Measurements from ENCODE around the gene BAIAP3.
"Not testable (repeated sequence)": the region's sequence is repeated elsewhere in the genome, so short reads cannot be mapped to it uniquely, and the experiment has no call there.

The BAIAP3 gene

DNA sequence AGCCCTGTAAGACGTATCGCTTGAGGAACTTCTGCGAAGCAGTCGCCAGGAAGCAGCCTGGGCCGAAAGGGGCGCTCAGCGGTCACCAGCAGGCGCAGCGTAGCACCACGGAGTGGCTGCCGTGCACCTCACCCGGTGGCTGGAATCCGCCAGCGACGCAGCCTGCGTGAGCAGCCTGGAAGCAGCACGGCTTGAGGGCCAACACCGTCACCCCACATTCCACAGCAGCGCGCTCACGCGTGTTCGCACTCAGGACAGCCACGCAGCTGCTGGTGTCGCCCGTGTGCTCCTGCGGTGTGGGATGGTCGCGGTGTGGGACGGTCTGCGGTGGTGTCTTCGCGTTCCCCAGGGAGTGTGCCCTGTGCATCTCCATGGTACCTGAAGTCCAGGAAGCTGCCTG, 14.4 kb upstream of the BAIAP3 start:
- no peak for DNase-seq

DNA sequence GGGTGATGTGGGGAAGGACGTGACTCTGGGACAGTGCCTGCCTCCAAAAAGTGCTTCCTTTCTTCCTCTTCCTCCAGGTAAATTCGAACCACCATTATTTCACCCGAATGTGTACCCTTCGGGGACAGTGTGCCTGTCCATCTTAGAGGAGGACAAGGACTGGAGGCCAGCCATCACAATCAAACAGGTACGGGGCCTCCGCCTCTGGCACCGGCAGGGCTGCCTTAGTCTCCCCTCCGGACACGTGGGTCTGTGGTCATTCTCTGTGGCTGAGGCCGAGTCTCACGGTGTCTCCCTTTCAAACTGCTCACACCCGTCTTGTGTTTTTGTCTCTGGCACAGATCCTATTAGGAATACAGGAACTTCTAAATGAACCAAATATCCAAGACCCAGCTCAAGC, 13.3 kb upstream of the BAIAP3 start:
- no peak for DNase-seq

DNA sequence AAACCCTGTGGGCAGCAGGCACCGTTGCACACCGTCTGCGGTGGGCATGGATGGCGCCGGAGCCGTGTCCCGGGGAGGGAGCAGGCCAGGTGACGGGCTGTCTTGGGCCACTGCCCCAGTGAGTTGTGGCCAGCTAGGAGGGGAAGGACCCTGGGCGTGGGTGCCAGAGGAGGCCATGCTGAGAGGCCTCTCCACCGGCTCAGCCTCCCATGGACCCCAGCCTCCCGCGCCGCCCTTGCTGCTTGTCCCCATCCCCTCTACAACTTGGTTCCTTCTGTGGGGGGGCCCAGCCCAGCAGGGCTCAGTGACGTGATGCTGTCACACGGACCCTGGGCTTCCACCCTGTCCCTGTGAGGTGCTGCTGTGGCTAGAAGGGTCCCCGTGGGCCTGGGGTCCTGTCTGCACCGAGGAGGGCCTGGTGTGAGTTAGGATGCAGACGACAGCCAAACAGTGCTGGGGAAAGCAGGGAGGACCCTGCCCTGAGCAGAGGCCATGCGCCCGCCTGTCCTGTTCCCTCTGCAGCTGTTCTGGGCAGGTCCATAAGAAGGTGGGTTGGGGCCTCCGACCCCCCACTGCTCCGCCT, 12.7 kb upstream of the BAIAP3 start:
- DNase-seq = no peak

DNA sequence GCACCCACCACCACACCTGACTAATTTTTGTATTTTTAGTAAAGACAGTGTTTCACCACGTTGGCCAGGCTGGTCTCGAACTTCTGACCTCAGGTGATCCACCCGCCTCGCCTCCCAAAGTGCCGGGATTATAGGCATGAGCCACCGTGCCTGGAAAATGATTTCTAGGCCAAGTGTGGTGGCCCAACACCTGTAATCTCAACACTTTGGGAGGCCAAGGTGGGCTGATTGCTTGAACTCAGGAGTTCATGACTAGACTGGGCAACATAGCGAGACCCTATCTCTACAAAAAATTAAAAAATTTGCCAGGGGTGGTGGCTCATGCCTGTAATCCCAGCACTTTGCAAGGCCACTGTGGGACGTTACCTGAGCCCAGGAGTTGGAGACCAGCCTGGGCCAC, 11.0 kb upstream of the BAIAP3 start:
- DNase-seq = no peak

- DNase-seq = no peak
Observed at GRCh38 chr16:1323296-1324239, 9.9 kb upstream of the BAIAP3 start.

GRCh38 chr16:1324286-1324826, 9.1 kb upstream of the BAIAP3 start:
- no peak for DNase-seq

- DNase-seq = no peak
Observed at GRCh38 chr16:1325261-1325660, 8.2 kb upstream of the BAIAP3 start.

DNA sequence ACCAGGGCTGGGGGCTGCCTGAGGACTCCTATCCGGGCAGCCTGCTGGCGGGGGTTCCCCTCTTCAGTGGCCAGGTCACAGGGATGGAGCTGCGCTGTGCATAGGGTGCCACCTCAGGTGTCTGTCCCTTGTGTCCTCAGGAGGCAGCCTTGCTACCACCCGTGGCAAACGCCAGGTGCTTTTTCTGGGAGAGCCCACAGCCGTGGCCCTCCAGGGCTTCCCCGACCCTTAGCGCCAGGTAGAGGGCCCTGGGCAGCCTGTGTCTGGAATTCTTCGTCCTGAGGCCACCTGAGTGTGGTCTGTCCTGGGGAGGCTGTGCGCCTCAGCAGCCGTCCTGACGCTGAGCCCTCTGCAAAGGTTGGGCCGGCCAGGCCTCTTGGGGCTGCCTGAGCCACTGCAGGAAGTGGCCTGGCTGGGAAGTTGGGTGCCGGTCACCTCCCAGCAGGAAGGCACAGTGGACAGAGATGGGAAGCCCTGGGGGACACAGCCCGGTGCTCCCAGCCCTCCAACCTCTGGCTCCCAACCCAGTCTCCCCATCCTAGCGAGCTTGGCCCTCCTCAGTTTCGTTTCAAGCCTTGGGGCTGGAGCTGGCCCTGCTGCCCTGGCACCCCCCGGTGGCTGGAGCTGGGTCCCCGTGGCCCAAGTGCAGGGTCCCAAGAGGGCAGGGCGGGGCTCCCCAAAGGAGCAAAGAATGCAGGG, 7.6 kb upstream of the BAIAP3 start:
- no peak for DNase-seq

- no peak for DNase-seq
Observed at GRCh38 chr16:1326391-1326790, 7.1 kb upstream of the BAIAP3 start.

DNA sequence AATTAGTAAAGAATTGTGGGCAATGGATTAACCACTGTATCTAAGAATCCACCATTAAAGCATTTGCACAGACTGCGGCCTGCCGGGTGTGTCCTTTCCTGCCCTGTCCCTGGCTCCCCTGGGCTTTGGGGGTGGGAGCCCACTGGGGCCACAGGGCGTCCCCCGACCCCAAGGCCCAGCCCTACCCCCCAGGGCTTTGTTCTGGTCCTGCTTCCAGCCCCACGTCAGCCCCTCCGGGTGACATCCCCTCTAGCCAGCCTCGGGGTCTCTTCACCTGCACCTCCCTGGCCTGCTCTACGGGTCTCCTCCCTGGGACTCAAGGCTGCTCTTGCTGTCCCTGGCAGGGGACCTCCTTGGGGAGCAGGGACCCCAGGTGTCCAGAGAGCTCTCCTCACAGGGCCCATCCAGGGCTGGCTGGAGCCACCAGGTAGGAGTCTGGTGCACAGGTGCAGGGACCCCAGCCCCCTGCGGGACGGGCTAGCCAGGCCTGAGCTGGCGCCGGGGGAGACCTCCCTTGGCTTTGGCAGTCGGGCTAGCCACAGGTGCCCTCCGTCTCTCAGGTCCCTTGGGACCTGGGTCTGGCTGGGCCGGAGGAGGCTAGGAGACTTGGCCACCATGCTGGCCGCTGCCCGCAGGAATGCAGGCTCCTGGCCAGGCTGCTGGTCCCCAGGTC, 6.4 kb upstream of the BAIAP3 start:
- no peak for DNase-seq

DNA sequence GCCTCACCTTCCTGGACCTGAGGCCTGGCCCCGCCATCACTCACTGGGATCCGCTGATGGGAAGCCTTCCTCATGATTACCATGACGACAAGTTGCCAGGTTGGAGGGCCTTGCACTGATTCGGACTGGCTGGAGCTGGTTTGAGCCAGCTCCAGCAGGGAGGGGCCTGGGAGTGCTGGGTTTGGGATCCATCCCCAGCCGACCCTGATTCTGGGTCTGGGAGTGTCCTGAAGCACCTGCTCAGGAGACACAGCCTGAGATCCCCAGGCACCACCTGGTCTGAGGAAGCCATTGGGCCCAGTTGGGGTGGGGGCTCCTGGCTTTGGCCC, 5.9 kb upstream of the BAIAP3 start:
- no peak for DNase-seq

GRCh38 chr16:1328136-1328535, 5.3 kb upstream of the BAIAP3 start:
- not testable (repeated sequence) for DNase-seq

- DNase-seq = not testable (repeated sequence)
Observed at GRCh38 chr16:1328961-1329360, 4.5 kb upstream of the BAIAP3 start.

DNA sequence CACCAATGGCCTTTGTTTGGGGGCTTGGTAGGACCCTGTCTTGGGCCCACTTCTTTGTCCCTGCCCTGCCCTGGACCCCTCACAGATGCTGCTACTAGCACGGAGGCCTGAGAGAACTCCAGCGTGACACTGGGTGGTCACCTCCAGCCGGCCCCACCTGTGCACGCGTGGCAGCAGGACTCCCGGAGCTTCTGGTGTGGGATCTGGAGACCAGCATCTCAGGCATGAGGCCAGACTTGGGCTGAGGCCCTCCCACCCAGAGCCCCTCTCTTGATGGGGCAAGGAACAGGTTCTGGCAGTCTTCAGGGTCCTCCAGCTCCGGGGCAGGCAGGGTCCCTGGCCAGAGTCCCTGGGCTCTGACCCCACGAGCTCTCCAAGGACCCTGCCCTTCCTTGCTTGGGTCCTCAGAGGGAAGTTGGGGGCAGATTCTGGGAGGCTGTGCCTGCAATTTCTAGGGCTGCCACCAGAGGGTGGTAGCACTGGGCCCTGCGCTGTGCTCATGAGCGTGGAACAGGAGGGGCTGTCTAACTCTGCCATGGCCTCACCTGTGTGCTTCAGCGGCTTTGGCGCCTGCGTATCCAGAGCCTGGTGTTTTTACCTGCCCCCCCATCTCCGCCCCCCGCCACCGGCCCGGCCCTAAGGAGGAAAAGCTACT, 3.1 kb upstream of the BAIAP3 start:
- no peak for DNase-seq

GRCh38 chr16:1330931-1331711, 2.3 kb upstream of the BAIAP3 start:
- no peak for DNase-seq

- DNase-seq = peak; percentile 42
Observed at GRCh38 chr16:1331712-1332617, 1.5 kb upstream of the BAIAP3 start.

- no peak for DNase-seq
Observed at GRCh38 chr16:1332618-1333148, 762 bp upstream of the BAIAP3 start.

DNA sequence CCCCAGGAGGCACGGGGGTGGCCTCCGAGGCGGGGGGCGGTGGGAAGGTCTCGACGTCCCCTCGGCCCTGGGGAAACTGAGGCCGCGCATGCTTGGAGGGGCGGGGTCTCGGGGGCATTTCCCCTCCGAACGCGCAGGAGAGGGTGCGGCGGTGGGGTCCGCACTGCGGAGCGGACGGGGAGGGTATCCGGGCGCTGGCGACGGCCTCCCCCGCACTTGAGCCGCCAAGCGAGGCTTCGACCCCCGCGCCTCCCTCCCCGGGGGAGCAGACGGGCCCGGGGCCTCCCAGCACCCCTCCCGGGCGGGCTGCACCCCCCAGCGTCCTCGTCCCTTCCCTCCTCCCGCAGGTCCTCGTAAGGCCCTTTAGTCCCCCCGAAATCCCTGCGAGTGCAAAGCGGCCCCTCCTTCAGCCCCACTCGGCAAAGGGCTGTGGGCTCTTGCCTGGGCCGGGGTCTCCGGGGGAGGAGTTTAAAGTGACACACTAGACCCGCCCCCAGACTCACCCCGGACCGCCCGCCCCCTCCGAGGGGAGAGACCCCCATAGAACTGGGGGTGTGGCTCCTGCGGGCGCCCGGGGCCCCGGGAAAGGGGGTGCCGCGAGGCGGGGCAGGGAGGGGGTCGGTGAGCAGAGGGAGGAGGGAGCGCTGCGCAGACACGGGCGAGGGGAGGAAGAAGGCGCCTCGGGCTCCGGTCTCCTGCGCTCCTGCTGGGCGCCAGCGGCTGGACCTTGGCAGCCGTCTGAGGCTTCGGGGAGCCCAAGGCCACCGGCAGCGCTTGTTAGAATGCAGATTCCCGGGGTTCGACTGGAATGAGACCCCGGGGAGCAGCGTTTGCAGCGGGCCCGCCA, 632 bp downstream of the BAIAP3 start:
- DNase-seq = no peak

- no peak for DNase-seq
Observed at GRCh38 chr16:1334739-1335138, 1.3 kb downstream of the BAIAP3 start.

Data from activated T-cell treated with anti-CD3 and anti-CD28 coated beads, Interleukin-2, amount 50 U/mL, for 1 hour (primary cell).